B cell (primary cell): ENCODE results near the gene BLOC1S5. TPM values are rescaled to one million over a fixed set of nuclear protein-coding genes. Genes with fewer than 3 reads are reported as not detected.

Experiments
- ATAC-seq: fragments of 200-7000 bp; cut with Tn5 transposase; one replicate; pipeline ENCODE4 v1.10.0; 2021; ENCODE audit warnings: low read depth, mild to moderate bottlenecking, moderate number of reproducible peaks, moderate library complexity
- CTCF ChIA-PET: fragments of 350-600 bp; sonication (Branson Sonifier 250); formaldehyde crosslinking; loops from one replicate; lab custom pipeline; 2021; ENCODE audit warnings: antibody characterized with exemption, inconsistent platforms; lab: Charles Lee
- POLR2A ChIA-PET: fragments of 350-600 bp; sonication (Branson Sonifier 250); formaldehyde crosslinking; loops from one replicate; lab custom pipeline; 2021; ENCODE audit warnings: antibody characterized with exemption; lab: Charles Lee
- DNase-seq: peaks from one replicate; pipeline ENCODE4 v3.0.0; 2013
- H2AFZ ChIP-seq: 2 replicates; pipeline ENCODE4 v1.6.1; 2012; ENCODE audit warnings: mild to moderate bottlenecking, low read depth, low read length; ENCODE audit not compliant: insufficient read depth, poor library complexity, severe bottlenecking
- H3K27ac ChIP-seq, 2 donors: 1 replicate in 1 of 2; 2 replicates in 1 of 2; pipeline ENCODE4 v1.5.1; 2012 to 2013; ENCODE audit warnings: low read length in 2 of 2, mild to moderate bottlenecking in 2 of 2, moderate library complexity in 1 of 2
- H3K27me3 ChIP-seq, 4 experiments: fragments of 200-600 bp in 1 of 4; sonication (generic) in 1 of 4; replicated peaks in 1 of 4; 1 replicate in 2 of 4; 2 replicates in 2 of 4; pipeline versions ENCODE4 v1.6.1 to v1.7.0; 2013 to 2016; ENCODE audit warnings: low read length in 3 of 4, mild to moderate bottlenecking in 2 of 4, mixed read lengths in 1 of 4, moderate library complexity in 1 of 4; ENCODE audit not compliant: insufficient read depth in 4 of 4, control insufficient read depth in 3 of 4; ENCODE audit errors: control extremely low read depth in 1 of 4
- H3K36me3 ChIP-seq, 2 experiments: replicated peaks in 1 of 2; 1 replicate in 1 of 2; 2 replicates in 1 of 2; pipeline versions ENCODE4 v1.6.1 to v1.7.1; 2013; ENCODE audit warnings: low read length in 1 of 2; ENCODE audit not compliant: insufficient read depth in 2 of 2, control insufficient read depth in 1 of 2; ENCODE audit errors: control extremely low read depth in 1 of 2, extremely low read depth in 1 of 2
- H3K4me1 ChIP-seq, 2 donors: fragments of 200-600 bp in 1 of 2; sonication (generic) in 1 of 2; 1 replicate in 1 of 2; 2 replicates in 1 of 2; pipeline versions ENCODE4 v1.5.1 to v1.6.1; 2013 to 2017; ENCODE audit warnings: low read length in 2 of 2; ENCODE audit not compliant: control insufficient read depth in 2 of 2, insufficient read depth in 2 of 2
- H3K4me2 ChIP-seq: replicated peaks from 2 replicates; pipeline ENCODE3; 2012; ENCODE audit warnings: mild to moderate bottlenecking, low read depth, low read length; ENCODE audit not compliant: poor library complexity, severe bottlenecking
- H3K4me3 ChIP-seq, 5 experiments: fragments of 200-600 bp in 1 of 5; sonication (generic) in 1 of 5; 1 replicate in 3 of 5; 2 replicates in 2 of 5; pipeline versions ENCODE4 v1.5.1 to v1.7.0; 2011 to 2016; ENCODE audit warnings: low read length in 4 of 5, mild to moderate bottlenecking in 4 of 5, low read depth in 2 of 5, control low read depth in 1 of 5, moderate library complexity in 1 of 5; ENCODE audit not compliant: insufficient read depth in 1 of 5; ENCODE audit errors: control extremely low read depth in 1 of 5, extremely low read depth in 1 of 5
- H3K79me2 ChIP-seq: fragments of 200-600 bp; sonication (generic); one replicate; pipeline ENCODE4 v1.6.0; 2016; ENCODE audit warnings: low read length; ENCODE audit not compliant: control insufficient read depth, insufficient read depth
- H3K9ac ChIP-seq: fragments of 200-600 bp; sonication (generic); 2 replicates; pipeline ENCODE4 v1.6.1; 2017; ENCODE audit warnings: mild to moderate bottlenecking, low read length, moderate library complexity
- H3K9me3 ChIP-seq, 3 donors: one replicate each; pipeline versions ENCODE4 v1.6.1 to v1.7.1; 2013; ENCODE audit warnings: low read length in 2 of 3; ENCODE audit not compliant: control insufficient read depth in 2 of 3, insufficient read depth in 1 of 3; ENCODE audit errors: control extremely low read depth in 1 of 3
- H4K20me1 ChIP-seq: 2 replicates; pipeline ENCODE4 v1.6.0; 2012; ENCODE audit warnings: mild to moderate bottlenecking, low read length; ENCODE audit not compliant: insufficient read depth, control insufficient read depth, poor library complexity, severe bottlenecking
- H3K27ac Mint-ChIP-seq: one replicate; pipeline ENCODE4 v1.8.0; 2021; ENCODE audit warnings: mixed read lengths
- H3K27me3 Mint-ChIP-seq: one replicate; pipeline ENCODE4 v1.8.0; 2021; ENCODE audit warnings: mixed read lengths
- H3K4me1 Mint-ChIP-seq: one replicate; pipeline ENCODE4 v1.8.0; 2021; ENCODE audit warnings: mixed read lengths
- H3K4me3 Mint-ChIP-seq: one replicate; pipeline ENCODE4 v1.8.0; 2021; ENCODE audit warnings: mixed read lengths
- H3K9me3 Mint-ChIP-seq: one replicate; pipeline ENCODE4 v1.8.0; 2022; ENCODE audit warnings: mixed read lengths; ENCODE audit not compliant: insufficient read depth
- EZH2 ChIP-seq: IDR thresholded peaks from 2 replicates; pipeline ENCODE4 v1.6.1; 2012; ENCODE audit warnings: borderline replicate concordance, low read depth, mild to moderate bottlenecking, moderate library complexity, low read length; ENCODE audit not compliant: insufficient read depth, poor library complexity, severe bottlenecking
- WGBS: methylation state at CpG from one replicate; pipeline ENCODE4 v1.1.5; 2013; ENCODE audit warnings: missing lambda C conversion rate; ENCODE audit not compliant: insufficient coverage; 5-methylcytosine and 5-hydroxymethylcytosine counted together
- intact Hi-C: fragments of 100-400 bp; cut with micrococcal nuclease; formaldehyde crosslinking; loops from one replicate; pipeline ENCODE4 v1.10.0; 2022
- polyA plus RNA-seq: library from polyadenylated mRNA; depleted of rRNA; stranded (reverse); fragments of >200 nt; gene quantifications from 2 replicates; pipeline ENCODE4 v1.2.3, GENCODE V29; 2012
- total RNA-seq, 2 donors: library from RNA; stranded (reverse); fragments of 120-200 nt in 1 of 2; gene quantifications; 1 replicate in 1 of 2; 2 replicates in 1 of 2; pipeline versions ENCODE4 v1.2.3 to v1.2.4, GENCODE V29; 2013 to 2022
- TF ChIP-seq, protein P1 (sequence below): fragments of 200-600 bp; IDR thresholded peaks from one replicate; pipeline ENCODE4 v1.8.0; 2022; ENCODE audit warnings: antibody characterized with exemption, mild to moderate bottlenecking

BLOC1S5 gene
- total and polyA plus RNA-seq, 2 donors (not counting 1 experiment from before 2014, with no cell fraction given) = 5.2 to 18.8 TPM

DNA sequence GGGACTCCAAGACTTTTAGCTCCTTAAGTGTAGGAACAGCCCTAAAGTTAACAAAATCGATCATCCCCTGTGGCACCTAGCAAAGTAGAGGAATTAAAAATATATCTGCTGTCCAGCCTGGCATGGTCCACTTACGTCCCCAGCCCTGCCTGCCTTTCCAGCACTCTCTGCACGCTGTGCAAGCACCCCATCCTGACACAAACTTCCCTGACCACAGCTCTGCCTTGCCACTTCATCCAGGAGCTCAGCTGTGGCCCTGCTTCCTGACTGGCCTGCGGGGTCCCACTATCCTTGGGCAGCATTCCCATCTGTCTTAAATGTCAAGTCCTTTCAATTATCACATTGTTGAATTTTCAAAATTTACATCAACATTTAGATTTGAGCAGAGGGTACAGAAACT, 39.0 kb downstream of the BLOC1S5 start:
- ChIA-PET POLR2A (no interaction called here), CTCF (no interaction called here)
- Histone ChIP-seq H4K20me1 (peaks cover 15% of the 10 kb centered on the region), H3K9ac (no peak overlapping the region), H3K27me3 (no peaks in the 10 kb centered on the region), H3K4me1 (no peaks in the 10 kb centered on the region), H3K79me2 (peaks cover 17% of the 10 kb centered on the region), H3K4me3 (no peak overlapping the region), H3K27ac (no peak overlapping the region), H3K36me3 (peaks cover 3 to 24% of the 10 kb centered on the region in 2 experiments), H2AFZ (no peak overlapping the region), H3K4me2 (no peak overlapping the region), H3K9me3 (no peaks in the 10 kb centered on the region)
- Mint-ChIP-seq H3K27me3 (no peaks in the 10 kb centered on the region), H3K9me3 (peaks cover 4% of the 10 kb centered on the region), H3K27ac (no peak overlapping the region), H3K4me3 (no peak overlapping the region), H3K4me1 (peaks cover 12% of the 10 kb centered on the region)
- intact Hi-C loops = no loop called here
- TF ChIP-seq, protein P1, sequence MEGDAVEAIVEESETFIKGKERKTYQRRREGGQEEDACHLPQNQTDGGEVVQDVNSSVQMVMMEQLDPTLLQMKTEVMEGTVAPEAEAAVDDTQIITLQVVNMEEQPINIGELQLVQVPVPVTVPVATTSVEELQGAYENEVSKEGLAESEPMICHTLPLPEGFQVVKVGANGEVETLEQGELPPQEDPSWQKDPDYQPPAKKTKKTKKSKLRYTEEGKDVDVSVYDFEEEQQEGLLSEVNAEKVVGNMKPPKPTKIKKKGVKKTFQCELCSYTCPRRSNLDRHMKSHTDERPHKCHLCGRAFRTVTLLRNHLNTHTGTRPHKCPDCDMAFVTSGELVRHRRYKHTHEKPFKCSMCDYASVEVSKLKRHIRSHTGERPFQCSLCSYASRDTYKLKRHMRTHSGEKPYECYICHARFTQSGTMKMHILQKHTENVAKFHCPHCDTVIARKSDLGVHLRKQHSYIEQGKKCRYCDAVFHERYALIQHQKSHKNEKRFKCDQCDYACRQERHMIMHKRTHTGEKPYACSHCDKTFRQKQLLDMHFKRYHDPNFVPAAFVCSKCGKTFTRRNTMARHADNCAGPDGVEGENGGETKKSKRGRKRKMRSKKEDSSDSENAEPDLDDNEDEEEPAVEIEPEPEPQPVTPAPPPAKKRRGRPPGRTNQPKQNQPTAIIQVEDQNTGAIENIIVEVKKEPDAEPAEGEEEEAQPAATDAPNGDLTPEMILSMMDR = no peak
- no peak for TF ChIP-seq EZH2
- DNase-seq = no peak
- WGBS = 100% methylated on average over 3 of the region's 4 CpGs
- no peak for ATAC-seq

DNA sequence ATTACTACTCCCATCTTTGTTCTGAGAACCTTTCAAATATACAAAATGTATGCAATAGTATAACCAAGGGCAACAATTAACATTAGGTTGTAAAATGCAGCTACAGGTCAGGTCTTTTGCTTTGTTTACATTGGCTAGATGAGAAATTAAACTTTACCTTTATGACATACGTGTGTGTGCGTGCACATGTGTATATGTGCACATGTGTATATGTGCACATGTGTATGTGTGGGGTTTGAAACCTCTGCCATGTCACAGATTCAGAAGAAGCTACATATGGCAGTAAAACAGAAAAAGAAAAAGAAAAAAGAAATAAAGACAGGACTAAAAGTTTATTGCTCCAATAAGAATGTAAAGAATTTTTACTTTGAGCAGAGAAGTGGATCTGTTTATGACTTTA, 40.6 kb downstream of the BLOC1S5 start:
- Histone ChIP-seq H3K36me3 (peaks cover 3 to 24% of the 10 kb centered on the region in 2 experiments), H2AFZ (no peak overlapping the region), H3K9me3 (no peaks in the 10 kb centered on the region), H3K79me2 (peaks cover 9% of the 10 kb centered on the region), H4K20me1 (peaks cover 5% of the 10 kb centered on the region), H3K27ac (no peak overlapping the region), H3K4me2 (no peak overlapping the region), H3K4me3 (no peak overlapping the region), H3K9ac (no peak overlapping the region), H3K4me1 (no peaks in the 10 kb centered on the region), H3K27me3 (no peaks in the 10 kb centered on the region)
- peaks cover 4% of the 10 kb centered on the region for H3K9me3 Mint-ChIP-seq
- peaks cover 1% of the 10 kb centered on the region for H3K4me1 Mint-ChIP-seq
- no CpG with 5 or more reads among the region's 2 CpGs for WGBS
- no peak overlapping the region for H3K27ac Mint-ChIP-seq
- ATAC-seq (no peak), DNase-seq (no peak)
- ChIA-PET CTCF (no interaction called here), POLR2A (no interaction called here)
- TF ChIP-seq, protein P1 = no peak
- no peak for TF ChIP-seq EZH2
- no peak overlapping the region for H3K4me3 Mint-ChIP-seq
- intact Hi-C loops = no loop called here
- no peaks in the 10 kb centered on the region for H3K27me3 Mint-ChIP-seq
